H1 (cell line): ENCODE measurements around the gene EGR2. TPM values are rescaled to one million over a fixed set of nuclear protein-coding genes. Genes with fewer than 3 reads are reported as not detected.

ENCODE experiments used
- CTCF ChIA-PET: fragments of 300-600 bp; sonication (Branson Sonifier 250); formaldehyde crosslinking; loops from one replicate; lab custom pipeline; 2021; ENCODE audit not compliant: partially characterized antibody; lab: Charles Lee
- POLR2A ChIA-PET: fragments of 300-600 bp; sonication (Branson Sonifier 250); formaldehyde crosslinking; loops from one replicate; lab custom pipeline; 2021; ENCODE audit warnings: inconsistent platforms; ENCODE audit not compliant: partially characterized antibody; lab: Charles Lee
- DNase-seq, 2 experiments: peaks; one replicate each; pipeline versions ENCODE4 v3.0.0 to v3.0.0-alpha.2; 2010 to 2022; ENCODE audit warnings: low spot score in 2 of 2, low read depth in 1 of 2, mixed read lengths in 1 of 2
- FAIRE-seq: peaks from 2 replicates; lab custom pipeline; 2011; peaks lifted over from hg19 to GRCh38; lab: Jason Lieb, UNC
- H2AFZ ChIP-seq: 2 replicates; pipeline ENCODE4 v1.8.1; 2012; ENCODE audit warnings: low read length, inconsistent platforms
- H2AK5ac ChIP-seq: 2 replicates; pipeline ENCODE4 v1.6.1; 2013; ENCODE audit warnings: low read depth, low read length
- H2BK120ac ChIP-seq: replicated peaks from 2 replicates; pipeline ENCODE3; 2013; ENCODE audit warnings: low read depth, low read length, inconsistent platforms
- H2BK12ac ChIP-seq: 2 replicates; pipeline ENCODE4 v1.6.1; 2013; ENCODE audit warnings: low read depth, low read length
- H2BK15ac ChIP-seq: 2 replicates; pipeline ENCODE4 v1.6.1; 2013; ENCODE audit warnings: low read length
- H2BK20ac ChIP-seq: 2 replicates; pipeline ENCODE4 v1.6.1; 2013; ENCODE audit warnings: low read length
- H2BK5ac ChIP-seq: 2 replicates; pipeline ENCODE4 v1.6.1; 2013; ENCODE audit warnings: low read depth, low read length
- H3K14ac ChIP-seq: 2 replicates; pipeline ENCODE4 v1.6.1; 2013; ENCODE audit warnings: inconsistent platforms; ENCODE audit not compliant: insufficient read length
- H3K18ac ChIP-seq: 2 replicates; pipeline ENCODE4 v1.6.1; 2013; ENCODE audit warnings: low read length; ENCODE audit errors: extremely low read depth
- H3K23ac ChIP-seq: 2 replicates; pipeline ENCODE4 v1.6.1; 2013; ENCODE audit warnings: inconsistent platforms; ENCODE audit not compliant: insufficient read length
- H3K23me2 ChIP-seq: 2 replicates; pipeline ENCODE4 v1.6.1; 2013; ENCODE audit warnings: low read depth, low read length
- H3K27ac ChIP-seq: 2 replicates; pipeline ENCODE4 v1.6.1; 2011; ENCODE audit warnings: low read depth, low read length, inconsistent platforms
- H3K27me3 ChIP-seq, 4 experiments: replicated peaks in 1 of 4; 1 replicate in 1 of 4; 2 replicates in 3 of 4; pipeline versions ENCODE4 v1.6.1 to v1.8.1; 2011 to 2013; ENCODE audit warnings: low read length in 3 of 4, mild to moderate bottlenecking in 3 of 4, inconsistent platforms in 2 of 4, mixed read lengths in 2 of 4, moderate library complexity in 1 of 4; ENCODE audit not compliant: control insufficient read depth in 3 of 4, insufficient read depth in 3 of 4; ENCODE audit errors: extremely low read depth in 1 of 4
- H3K36me3 ChIP-seq, 4 experiments: 2 replicates each; pipeline versions ENCODE4 v1.6.1 to v1.8.1; 2011 to 2013; ENCODE audit warnings: mild to moderate bottlenecking in 4 of 4, low read length in 3 of 4, moderate library complexity in 2 of 4, control low read depth in 1 of 4, inconsistent platforms in 1 of 4; ENCODE audit not compliant: insufficient read depth in 4 of 4, control insufficient read depth in 2 of 4
- H3K4ac ChIP-seq: replicated peaks from 2 replicates; pipeline ENCODE3; 2013; ENCODE audit warnings: low read length, low read depth, mixed read lengths, inconsistent platforms; ENCODE audit not compliant: insufficient read length
- H3K4me1 ChIP-seq, 4 experiments: replicated peaks in 1 of 4; 1 replicate in 1 of 4; 2 replicates in 3 of 4; pipeline versions ENCODE4 v1.6.1 to v1.8.1; 2011 to 2013; ENCODE audit warnings: low read length in 3 of 4, inconsistent platforms in 2 of 4, mixed read lengths in 1 of 4; ENCODE audit not compliant: insufficient read depth in 4 of 4, control insufficient read depth in 3 of 4
- H3K4me2 ChIP-seq, 2 experiments: 2 replicates each; pipeline versions ENCODE4 v1.6.1 to v1.8.1; 2011 to 2013; ENCODE audit warnings: low read depth in 2 of 2, low read length in 2 of 2, control low read depth in 1 of 2, inconsistent platforms in 1 of 2, mild to moderate bottlenecking in 1 of 2; ENCODE audit not compliant: insufficient read depth in 1 of 2
- H3K4me3 ChIP-seq, 4 experiments: fragments of 200-600, 300-600 bp in 1 of 4; sonication (generic), shearing (Covaris generic), sonication (Bioruptor Twin) in 1 of 4; 2 replicates each; pipeline versions ENCODE4 v1.5.1 to v1.8.1; 2011 to 2016; ENCODE audit warnings: low read length in 4 of 4, low read depth in 3 of 4, control low read depth in 2 of 4, inconsistent platforms in 2 of 4, mild to moderate bottlenecking in 2 of 4, mixed read lengths in 1 of 4, moderate library complexity in 1 of 4; ENCODE audit not compliant: insufficient read depth in 2 of 4; ENCODE audit errors: extremely low read depth in 1 of 4
- H3K56ac ChIP-seq: replicated peaks from 2 replicates; pipeline ENCODE3; 2013; ENCODE audit warnings: low read depth, mild to moderate bottlenecking, mixed read lengths, low read length, inconsistent platforms; ENCODE audit not compliant: insufficient read length
- H3K79me1 ChIP-seq: 2 replicates; pipeline ENCODE4 v1.6.1; 2013; ENCODE audit warnings: low read depth, low read length, control low read depth
- H3K79me2 ChIP-seq, 2 experiments: 2 replicates each; pipeline versions ENCODE4 v1.6.1 to v1.8.1; 2012 to 2013; ENCODE audit warnings: low read length in 2 of 2, mild to moderate bottlenecking in 2 of 2, inconsistent platforms in 1 of 2; ENCODE audit not compliant: insufficient read depth in 2 of 2, control insufficient read depth in 1 of 2
- H3K9ac ChIP-seq, 4 experiments: replicated peaks in 1 of 4; 1 replicate in 1 of 4; 2 replicates in 3 of 4; pipeline versions ENCODE4 v1.6.1 to v1.8.1; 2011 to 2013; ENCODE audit warnings: low read depth in 3 of 4, low read length in 3 of 4, control low read depth in 2 of 4, mild to moderate bottlenecking in 2 of 4, moderate library complexity in 2 of 4, inconsistent platforms in 1 of 4; ENCODE audit errors: extremely low read depth in 1 of 4
- H3K9me3 ChIP-seq, 2 experiments: 2 replicates each; pipeline versions ENCODE4 v1.6.1 to v1.8.1; 2012 to 2013; ENCODE audit warnings: mild to moderate bottlenecking in 2 of 2, moderate library complexity in 2 of 2, control low read depth in 1 of 2, inconsistent platforms in 1 of 2, low read depth in 1 of 2, low read length in 1 of 2, mixed read lengths in 1 of 2; ENCODE audit not compliant: insufficient read depth in 2 of 2
- H4K20me1 ChIP-seq, 2 experiments: replicated peaks in 1 of 2; 2 replicates each; pipeline versions ENCODE3 to v1.8.1; 2011 to 2013; ENCODE audit warnings: inconsistent platforms in 2 of 2, low read length in 2 of 2, mild to moderate bottlenecking in 1 of 2; ENCODE audit not compliant: insufficient read depth in 2 of 2, control insufficient read depth in 1 of 2
- H4K5ac ChIP-seq: 2 replicates; pipeline ENCODE4 v1.6.1; 2013; ENCODE audit warnings: low read length, low read depth, mixed read lengths, inconsistent platforms; ENCODE audit not compliant: insufficient read length
- H4K8ac ChIP-seq: 2 replicates; pipeline ENCODE4 v1.8.0; 2013; ENCODE audit warnings: mild to moderate bottlenecking, moderate library complexity, low read length, inconsistent platforms; ENCODE audit not compliant: insufficient read depth; ENCODE audit errors: extremely low read depth
- H4K91ac ChIP-seq: replicated peaks from 2 replicates; pipeline ENCODE3; 2013; ENCODE audit warnings: low read length, mixed read lengths, inconsistent platforms; ENCODE audit not compliant: insufficient read length
- BRCA1 ChIP-seq: IDR thresholded peaks from 2 replicates; pipeline ENCODE4 v1.6.1; 2012; ENCODE audit warnings: low read depth, low read length, improper control_type of control experiment
- SP2 ChIP-seq: IDR thresholded peaks from 2 replicates; pipeline ENCODE4 v1.6.1; 2012; ENCODE audit warnings: mild to moderate bottlenecking, low read length, inconsistent platforms
- WGBS, 2 experiments: shearing (Covaris generic) in 1 of 2; methylation state at CpG; one replicate each; pipeline versions ENCODE4 v1.1.6 to v1.1.7; 2013 to 2015; ENCODE audit warnings: low lambda C conversion rate in 2 of 2, mixed read lengths in 2 of 2, inconsistent platforms in 1 of 2, low coverage in 1 of 2, missing lambda C conversion rate in 1 of 2; ENCODE audit not compliant: insufficient replicate concordance in 2 of 2, insufficient coverage in 1 of 2, insufficient read length in 1 of 2; ENCODE audit errors: extremely low coverage in 1 of 2, missing lambda C conversion rate in 1 of 2; 5-methylcytosine and 5-hydroxymethylcytosine counted together
- polyA plus RNA-seq, 7 experiments: library from polyadenylated mRNA; depleted of rRNA in 3 of 7; stranded (reverse) in 5 of 7; unstranded in 2 of 7; fragments of >200 nt in 5 of 7; fragments of 200-250 nt in 2 of 7; gene quantifications; 1 replicate in 5 of 7; 2 replicates in 1 of 7; 4 replicates in 1 of 7; pipeline versions ENCODE4 v1.2.1 to v1.2.3, GENCODE V29; 2011 to 2013; ENCODE audit warnings: missing spikeins in 2 of 7, mixed read lengths in 2 of 7
- total RNA-seq: library from RNA; stranded (reverse); fragmentation: NEBNext Ultra II Directional; extraction: Animal tissue kit (Norgen Biotek cat#: 25700); gene quantifications from 2 replicates; pipeline ENCODE4 v1.2.1, GENCODE V29; 2021

Gene EGR2
- total and polyA plus RNA-seq, 2 of the 8 experiments (the other 6 are each of a cell fraction or from before 2014, with no cell fraction given) = 1.3 to 2.1 TPM

- peaks cover 14% of the 10 kb centered on the region in 2 experiments for H4K20me1 ChIP-seq
- ChIA-PET POLR2A (interaction anchor here (6.2 kb wide), 1 partner anchor 10 kb away, joined by 99 read pairs; the partner anchor contains the start of gene EGR2), CTCF (interaction anchor here (1.0 to 2.7 kb wide), 4 partner anchors 10 to 251 kb away, joined by 3 to 20 read pairs (median 3); partner anchors contain the start of gene EGR2)
- H2BK5ac ChIP-seq = no peak overlapping the region
- no peak overlapping the region for H4K91ac ChIP-seq
- peak overlapping the region; percentile 78 to 91 (median 88); a peak in 6 of 8 replicates for H3K4me3 ChIP-seq
- no peaks in the 10 kb centered on the region for H3K79me1 ChIP-seq
- peak overlapping the region; percentile 74 to 96 for H3K4me2 ChIP-seq
- H3K36me3 ChIP-seq = no peaks in the 10 kb centered on the region; a peak in 1 of 8 replicates
- H3K4me1 ChIP-seq = peaks cover 3 to 6% (median 4%) of the 10 kb centered on the region in 4 experiments; a peak in 4 of 7 replicates
- peaks cover 7 to 34% of the 10 kb centered on the region in 2 experiments; a peak in 3 of 4 replicates for H3K79me2 ChIP-seq
- DNase-seq (no peak), FAIRE-seq (no peak)
- H2BK20ac ChIP-seq = no peak overlapping the region
- no peaks in the 10 kb centered on the region for H3K9me3 ChIP-seq
- H4K8ac ChIP-seq = no peak overlapping the region
- no peak overlapping the region for H2AFZ ChIP-seq
- no peak overlapping the region for H3K18ac ChIP-seq
- H3K14ac ChIP-seq = no peak overlapping the region
- H4K5ac ChIP-seq = no peak overlapping the region
- no peak overlapping the region for H2BK12ac ChIP-seq
- no peak overlapping the region for H3K27ac ChIP-seq
- no peak overlapping the region for H3K23ac ChIP-seq
- no peak overlapping the region for H2AK5ac ChIP-seq
- TF ChIP-seq SP2 = no peak
- no peak for TF ChIP-seq BRCA1
- H3K27me3 ChIP-seq = no peaks in the 10 kb centered on the region
- no peak overlapping the region for H2BK15ac ChIP-seq
- H2BK120ac ChIP-seq = no peak overlapping the region
- H3K9ac ChIP-seq = peak overlapping the region in 1 of 4 experiments; percentile 13; a peak in 1 of 7 replicates
- 58% methylated on average over 1 of the region's 1 CpG; no CpG with 5 or more reads in 1 of the 2 experiments for WGBS, 2 experiments
- H3K23me2 ChIP-seq = peaks cover 6% of the 10 kb centered on the region; the same call in 1 of the 2 replicates
- no peak overlapping the region for H3K56ac ChIP-seq
- no peak overlapping the region for H3K4ac ChIP-seq
Measured at GRCh38 chr10:62806251-62806650, 9.9 kb downstream of the EGR2 start.
